Loucy (cell line): ENCODE results near the gene ARHGAP42.

ENCODE experiments used
- CTCF ChIP-seq: fragments of 200-600 bp; sonication (generic); conservative IDR thresholded peaks from 2 replicates; pipeline ENCODE4 v1.5.1; 2014; ENCODE audit warnings: mild to moderate bottlenecking, antibody characterized with exemption, low read length
- EZH2phosphoT487 ChIP-seq: fragments of 200-600 bp; IDR thresholded peaks from 2 replicates; pipeline ENCODE4 v1.6.1; 2018; ENCODE audit warnings: antibody characterized with exemption, mild to moderate bottlenecking, moderate library complexity, borderline replicate concordance

GRCh38 chr11:100735949-100736675, 49.0 kb downstream of the ARHGAP42 start:
- TF ChIP-seq CTCF = no peak
- no peak for TF ChIP-seq EZH2phosphoT487
